H1 (cell line): Measurements from ENCODE around the gene WDFY1. TPM values are rescaled to one million over a fixed set of nuclear protein-coding genes. Genes with fewer than 3 reads are reported as not detected.

Experiments
- CTCF ChIA-PET: fragments of 300-600 bp; sonication (Branson Sonifier 250); formaldehyde crosslinking; loops from one replicate; lab custom pipeline; 2021; ENCODE audit not compliant: partially characterized antibody; lab: Charles Lee
- POLR2A ChIA-PET: fragments of 300-600 bp; sonication (Branson Sonifier 250); formaldehyde crosslinking; loops from one replicate; lab custom pipeline; 2021; ENCODE audit warnings: inconsistent platforms; ENCODE audit not compliant: partially characterized antibody; lab: Charles Lee
- DNase-seq, 2 experiments: peaks; one replicate each; pipeline versions ENCODE4 v3.0.0 to v3.0.0-alpha.2; 2010 to 2022; ENCODE audit warnings: low spot score in 2 of 2, low read depth in 1 of 2, mixed read lengths in 1 of 2
- FAIRE-seq: peaks from 2 replicates; lab custom pipeline; 2011; peaks lifted over from hg19 to GRCh38; lab: Jason Lieb, UNC
- H2AFZ ChIP-seq: 2 replicates; pipeline ENCODE4 v1.8.1; 2012; ENCODE audit warnings: low read length, inconsistent platforms
- H2AK5ac ChIP-seq: 2 replicates; pipeline ENCODE4 v1.6.1; 2013; ENCODE audit warnings: low read depth, low read length
- H2BK120ac ChIP-seq: replicated peaks from 2 replicates; pipeline ENCODE3; 2013; ENCODE audit warnings: low read depth, low read length, inconsistent platforms
- H2BK12ac ChIP-seq: 2 replicates; pipeline ENCODE4 v1.6.1; 2013; ENCODE audit warnings: low read depth, low read length
- H2BK15ac ChIP-seq: 2 replicates; pipeline ENCODE4 v1.6.1; 2013; ENCODE audit warnings: low read length
- H2BK20ac ChIP-seq: 2 replicates; pipeline ENCODE4 v1.6.1; 2013; ENCODE audit warnings: low read length
- H2BK5ac ChIP-seq: 2 replicates; pipeline ENCODE4 v1.6.1; 2013; ENCODE audit warnings: low read depth, low read length
- H3K14ac ChIP-seq: 2 replicates; pipeline ENCODE4 v1.6.1; 2013; ENCODE audit warnings: inconsistent platforms; ENCODE audit not compliant: insufficient read length
- H3K18ac ChIP-seq: 2 replicates; pipeline ENCODE4 v1.6.1; 2013; ENCODE audit warnings: low read length; ENCODE audit errors: extremely low read depth
- H3K23ac ChIP-seq: 2 replicates; pipeline ENCODE4 v1.6.1; 2013; ENCODE audit warnings: inconsistent platforms; ENCODE audit not compliant: insufficient read length
- H3K23me2 ChIP-seq: 2 replicates; pipeline ENCODE4 v1.6.1; 2013; ENCODE audit warnings: low read depth, low read length
- H3K27ac ChIP-seq: 2 replicates; pipeline ENCODE4 v1.6.1; 2011; ENCODE audit warnings: low read depth, low read length, inconsistent platforms
- H3K27me3 ChIP-seq, 4 experiments: replicated peaks in 1 of 4; 1 replicate in 1 of 4; 2 replicates in 3 of 4; pipeline versions ENCODE4 v1.6.1 to v1.8.1; 2011 to 2013; ENCODE audit warnings: low read length in 3 of 4, mild to moderate bottlenecking in 3 of 4, inconsistent platforms in 2 of 4, mixed read lengths in 2 of 4, moderate library complexity in 1 of 4; ENCODE audit not compliant: control insufficient read depth in 3 of 4, insufficient read depth in 3 of 4; ENCODE audit errors: extremely low read depth in 1 of 4
- H3K36me3 ChIP-seq, 4 experiments: 2 replicates each; pipeline versions ENCODE4 v1.6.1 to v1.8.1; 2011 to 2013; ENCODE audit warnings: mild to moderate bottlenecking in 4 of 4, low read length in 3 of 4, moderate library complexity in 2 of 4, control low read depth in 1 of 4, inconsistent platforms in 1 of 4; ENCODE audit not compliant: insufficient read depth in 4 of 4, control insufficient read depth in 2 of 4
- H3K4ac ChIP-seq: replicated peaks from 2 replicates; pipeline ENCODE3; 2013; ENCODE audit warnings: low read length, low read depth, mixed read lengths, inconsistent platforms; ENCODE audit not compliant: insufficient read length
- H3K4me1 ChIP-seq, 4 experiments: replicated peaks in 1 of 4; 1 replicate in 1 of 4; 2 replicates in 3 of 4; pipeline versions ENCODE4 v1.6.1 to v1.8.1; 2011 to 2013; ENCODE audit warnings: low read length in 3 of 4, inconsistent platforms in 2 of 4, mixed read lengths in 1 of 4; ENCODE audit not compliant: insufficient read depth in 4 of 4, control insufficient read depth in 3 of 4
- H3K4me2 ChIP-seq, 2 experiments: 2 replicates each; pipeline versions ENCODE4 v1.6.1 to v1.8.1; 2011 to 2013; ENCODE audit warnings: low read depth in 2 of 2, low read length in 2 of 2, control low read depth in 1 of 2, inconsistent platforms in 1 of 2, mild to moderate bottlenecking in 1 of 2; ENCODE audit not compliant: insufficient read depth in 1 of 2
- H3K4me3 ChIP-seq, 4 experiments: fragments of 200-600, 300-600 bp in 1 of 4; sonication (generic), shearing (Covaris generic), sonication (Bioruptor Twin) in 1 of 4; 2 replicates each; pipeline versions ENCODE4 v1.5.1 to v1.8.1; 2011 to 2016; ENCODE audit warnings: low read length in 4 of 4, low read depth in 3 of 4, control low read depth in 2 of 4, inconsistent platforms in 2 of 4, mild to moderate bottlenecking in 2 of 4, mixed read lengths in 1 of 4, moderate library complexity in 1 of 4; ENCODE audit not compliant: insufficient read depth in 2 of 4; ENCODE audit errors: extremely low read depth in 1 of 4
- H3K56ac ChIP-seq: replicated peaks from 2 replicates; pipeline ENCODE3; 2013; ENCODE audit warnings: low read depth, mild to moderate bottlenecking, mixed read lengths, low read length, inconsistent platforms; ENCODE audit not compliant: insufficient read length
- H3K79me1 ChIP-seq: 2 replicates; pipeline ENCODE4 v1.6.1; 2013; ENCODE audit warnings: low read depth, low read length, control low read depth
- H3K79me2 ChIP-seq, 2 experiments: 2 replicates each; pipeline versions ENCODE4 v1.6.1 to v1.8.1; 2012 to 2013; ENCODE audit warnings: low read length in 2 of 2, mild to moderate bottlenecking in 2 of 2, inconsistent platforms in 1 of 2; ENCODE audit not compliant: insufficient read depth in 2 of 2, control insufficient read depth in 1 of 2
- H3K9ac ChIP-seq, 4 experiments: replicated peaks in 1 of 4; 1 replicate in 1 of 4; 2 replicates in 3 of 4; pipeline versions ENCODE4 v1.6.1 to v1.8.1; 2011 to 2013; ENCODE audit warnings: low read depth in 3 of 4, low read length in 3 of 4, control low read depth in 2 of 4, mild to moderate bottlenecking in 2 of 4, moderate library complexity in 2 of 4, inconsistent platforms in 1 of 4; ENCODE audit errors: extremely low read depth in 1 of 4
- H3K9me3 ChIP-seq, 2 experiments: 2 replicates each; pipeline versions ENCODE4 v1.6.1 to v1.8.1; 2012 to 2013; ENCODE audit warnings: mild to moderate bottlenecking in 2 of 2, moderate library complexity in 2 of 2, control low read depth in 1 of 2, inconsistent platforms in 1 of 2, low read depth in 1 of 2, low read length in 1 of 2, mixed read lengths in 1 of 2; ENCODE audit not compliant: insufficient read depth in 2 of 2
- H4K20me1 ChIP-seq, 2 experiments: replicated peaks in 1 of 2; 2 replicates each; pipeline versions ENCODE3 to v1.8.1; 2011 to 2013; ENCODE audit warnings: inconsistent platforms in 2 of 2, low read length in 2 of 2, mild to moderate bottlenecking in 1 of 2; ENCODE audit not compliant: insufficient read depth in 2 of 2, control insufficient read depth in 1 of 2
- H4K5ac ChIP-seq: 2 replicates; pipeline ENCODE4 v1.6.1; 2013; ENCODE audit warnings: low read length, low read depth, mixed read lengths, inconsistent platforms; ENCODE audit not compliant: insufficient read length
- H4K8ac ChIP-seq: 2 replicates; pipeline ENCODE4 v1.8.0; 2013; ENCODE audit warnings: mild to moderate bottlenecking, moderate library complexity, low read length, inconsistent platforms; ENCODE audit not compliant: insufficient read depth; ENCODE audit errors: extremely low read depth
- H4K91ac ChIP-seq: replicated peaks from 2 replicates; pipeline ENCODE3; 2013; ENCODE audit warnings: low read length, mixed read lengths, inconsistent platforms; ENCODE audit not compliant: insufficient read length
- BACH1 ChIP-seq: IDR thresholded peaks from 2 replicates; pipeline ENCODE4 v1.6.1; 2012; ENCODE audit warnings: low read length, improper control_type of control experiment
- CHD2 ChIP-seq: IDR thresholded peaks from 2 replicates; pipeline ENCODE4 v1.6.1; 2012; ENCODE audit warnings: low read length, improper control_type of control experiment
- CREB1 ChIP-seq: IDR thresholded peaks from 2 replicates; pipeline ENCODE4 v1.6.1; 2012; ENCODE audit warnings: inconsistent platforms
- HDAC2 ChIP-seq, 2 experiments: fragments of 300-600 bp in 1 of 2; sonication (generic) in 1 of 2; IDR thresholded peaks; 2 replicates each; pipeline ENCODE4 v1.6.1; 2011 to 2012; ENCODE audit warnings: low read depth in 2 of 2, low read length in 2 of 2, mild to moderate bottlenecking in 2 of 2, moderate library complexity in 2 of 2, borderline replicate concordance in 1 of 2, inconsistent platforms in 1 of 2
- JUND ChIP-seq: IDR thresholded peaks from 2 replicates; pipeline ENCODE4 v1.6.1; 2011; ENCODE audit warnings: mild to moderate bottlenecking, improper control_type of control experiment, low read length
- PHF8 ChIP-seq: fragments of 200-600 bp; sonication (generic); conservative IDR thresholded peaks from 2 replicates; pipeline ENCODE4 v1.7.1; 2012; ENCODE audit warnings: low read depth, mild to moderate bottlenecking, inconsistent platforms, low read length, moderate library complexity
- POLR2A ChIP-seq, 2 experiments: IDR thresholded peaks; 1 replicate in 1 of 2; 2 replicates in 1 of 2; pipeline ENCODE4 v1.6.1; 2011; ENCODE audit warnings: low read depth in 2 of 2, low read length in 2 of 2, mild to moderate bottlenecking in 2 of 2; ENCODE audit errors: control extremely low read depth in 1 of 2
- RBBP5 ChIP-seq: IDR thresholded peaks from 2 replicates; pipeline ENCODE4 v1.7.1; 2012; ENCODE audit warnings: low read depth, mild to moderate bottlenecking, inconsistent platforms, low read length, moderate library complexity, borderline replicate concordance
- SP4 ChIP-seq: IDR thresholded peaks from 2 replicates; pipeline ENCODE4 v1.6.1; 2012; ENCODE audit warnings: low read length, inconsistent platforms
- TEAD4 ChIP-seq: IDR thresholded peaks from 2 replicates; pipeline ENCODE4 v1.6.1; 2012; ENCODE audit warnings: low read depth, low read length, inconsistent platforms, mixed read lengths
- WGBS, 2 experiments: shearing (Covaris generic) in 1 of 2; methylation state at CpG; one replicate each; pipeline versions ENCODE4 v1.1.6 to v1.1.7; 2013 to 2015; ENCODE audit warnings: low lambda C conversion rate in 2 of 2, mixed read lengths in 2 of 2, inconsistent platforms in 1 of 2, low coverage in 1 of 2, missing lambda C conversion rate in 1 of 2; ENCODE audit not compliant: insufficient replicate concordance in 2 of 2, insufficient coverage in 1 of 2, insufficient read length in 1 of 2; ENCODE audit errors: extremely low coverage in 1 of 2, missing lambda C conversion rate in 1 of 2; 5-methylcytosine and 5-hydroxymethylcytosine counted together
- polyA plus RNA-seq, 7 experiments: library from polyadenylated mRNA; depleted of rRNA in 3 of 7; stranded (reverse) in 5 of 7; unstranded in 2 of 7; fragments of >200 nt in 5 of 7; fragments of 200-250 nt in 2 of 7; gene quantifications; 1 replicate in 5 of 7; 2 replicates in 1 of 7; 4 replicates in 1 of 7; pipeline versions ENCODE4 v1.2.1 to v1.2.3, GENCODE V29; 2011 to 2013; ENCODE audit warnings: missing spikeins in 2 of 7, mixed read lengths in 2 of 7
- total RNA-seq: library from RNA; stranded (reverse); fragmentation: NEBNext Ultra II Directional; extraction: Animal tissue kit (Norgen Biotek cat#: 25700); gene quantifications from 2 replicates; pipeline ENCODE4 v1.2.1, GENCODE V29; 2021
- TF ChIP-seq, protein P1 (sequence below): IDR thresholded peaks from 2 replicates; pipeline ENCODE4 v1.6.1; 2011; ENCODE audit warnings: low read depth, mild to moderate bottlenecking, low read length; ENCODE audit not compliant: insufficient read depth
- TF ChIP-seq, protein P2 (sequence below): IDR thresholded peaks from 2 replicates; pipeline ENCODE4 v1.6.1; 2012; ENCODE audit warnings: inconsistent platforms

WDFY1 gene
- total and polyA plus RNA-seq, 2 of the 8 experiments (the other 6 are each of a cell fraction or from before 2014, with no cell fraction given) = 68.4 to 94.7 TPM

- Histone ChIP-seq H3K23ac (no peak overlapping the region), H3K4me3 (no peak overlapping the region), H3K4me2 (no peak overlapping the region), H3K79me2 (peaks cover 3 to 92% of the 10 kb centered on the region in 2 experiments; a peak in 3 of 4 replicates), H2AFZ (no peak overlapping the region), H2BK12ac (no peak overlapping the region), H4K8ac (no peak overlapping the region), H2BK5ac (no peak overlapping the region), H3K27me3 (no peaks in the 10 kb centered on the region), H3K56ac (no peak overlapping the region), H3K36me3 (peaks cover 0 to 6% (median 0%) of the 10 kb centered on the region in 4 experiments; a peak in 1 of 8 replicates), H3K14ac (no peak overlapping the region), H2AK5ac (no peak overlapping the region), H3K18ac (no peak overlapping the region), H4K5ac (no peak overlapping the region), H2BK120ac (no peak overlapping the region), H3K9ac (no peak overlapping the region), H3K4ac (no peak overlapping the region), H2BK15ac (no peak overlapping the region), H3K27ac (no peak overlapping the region), H3K79me1 (peaks cover 5% of the 10 kb centered on the region), H3K4me1 (peaks cover 2 to 9% (median 8%) of the 10 kb centered on the region in 4 experiments; a peak in 5 of 7 replicates), H4K91ac (no peak overlapping the region), H4K20me1 (peaks cover 0 to 3% of the 10 kb centered on the region in 2 experiments), H3K23me2 (no peaks in the 10 kb centered on the region), H3K9me3 (peaks cover 6% of the 10 kb centered on the region in 2 experiments; a peak in 1 of 4 replicates), H2BK20ac (no peak overlapping the region)
- DNase-seq (no peak), FAIRE-seq (no peak)
- ChIA-PET POLR2A (interaction anchor here (1.2 kb wide), 1 partner anchor 16 kb away, joined by 3 read pairs; no protein-coding TSS in a partner anchor), CTCF (interaction anchor here (2.0 kb wide), 1 partner anchor 8 kb away, joined by 4 read pairs; no protein-coding TSS in a partner anchor)
- WGBS, 2 experiments = 89% methylated on average over 7 of the region's 7 CpGs; no CpG with 5 or more reads in 1 of the 2 experiments
- no peak for TF ChIP-seq CHD2
- TF ChIP-seq JUND = no peak
- TF ChIP-seq, protein P1, sequence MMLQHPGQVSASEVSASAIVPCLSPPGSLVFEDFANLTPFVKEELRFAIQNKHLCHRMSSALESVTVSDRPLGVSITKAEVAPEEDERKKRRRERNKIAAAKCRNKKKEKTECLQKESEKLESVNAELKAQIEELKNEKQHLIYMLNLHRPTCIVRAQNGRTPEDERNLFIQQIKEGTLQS = no peak
- no peak for TF ChIP-seq POLR2A (IDR thresholded peaks at IDR 0.05; ENCODE audit: control extremely low read depth in 1 of 2, low read depth in 2 of 2, low read length in 2 of 2)
- no peak for TF ChIP-seq HDAC2 (IDR thresholded peaks at IDR 0.05; ENCODE audit: borderline replicate concordance in 1 of 2, low read depth in 2 of 2, low read length in 2 of 2)
- TF ChIP-seq TEAD4 = no peak
- TF ChIP-seq, protein P2, sequence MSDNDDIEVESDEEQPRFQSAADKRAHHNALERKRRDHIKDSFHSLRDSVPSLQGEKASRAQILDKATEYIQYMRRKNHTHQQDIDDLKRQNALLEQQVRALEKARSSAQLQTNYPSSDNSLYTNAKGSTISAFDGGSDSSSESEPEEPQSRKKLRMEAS = no peak
- TF ChIP-seq RBBP5 = no peak
- no peak for TF ChIP-seq CREB1
- TF ChIP-seq BACH1 = no peak
- no peak for TF ChIP-seq SP4
- TF ChIP-seq PHF8 = no peak
Measured at GRCh38 chr2:223928113-223929006, 16.8 kb downstream of the WDFY1 start.
